Measurements from ENCODE around the gene CDK9. TPM values are rescaled to one million over a fixed set of nuclear protein-coding genes. Genes with fewer than 3 reads are reported as not detected.

The CDK9 gene
- total and polyA plus RNA-seq, 2 of the 4 experiments (the other 2 are of a cell fraction), result 30.3 to 49.9 TPM

GRCh38 chr9:127812011-127812410 lies 26.2 kb downstream of the CDK9 start:
- H3K27ac ChIP-seq (ENCODE audit: insufficient read depth, low read length), result no peak overlapping the region
- ChIA-PET CTCF (no interaction called here), POLR2A (ENCODE audit: unreplicated experiment) (no interaction called here)
- dilution Hi-C loops (cut with HindIII; ENCODE audit: low sequenced_read_pairs, unreplicated experiment) (no loop called here), intact Hi-C loops (cut with micrococcal nuclease) (no loop called here), in situ Hi-C loops (cut with MboI; ENCODE audit: low sequenced_read_pairs) (no loop called here)
- H2BK15ac ChIP-seq (ENCODE audit: low read depth, low read length), result no peak overlapping the region
- no peak overlapping the region for H3K56ac ChIP-seq (ENCODE audit: extremely low read depth, insufficient read depth, low read length)
- peak; percentile 70 for TF ChIP-seq CEBPB (IDR thresholded peaks at IDR 0.05; ENCODE audit: low read depth, low read length)
- no peak for TF ChIP-seq MAFK (IDR thresholded peaks at IDR 0.05; ENCODE audit: low read depth, low read length)
- H4K20me1 ChIP-seq (ENCODE audit: insufficient read depth, low read length), result peaks cover 19% of the 10 kb centered on the region
- no peak overlapping the region for H2AK5ac ChIP-seq (ENCODE audit: low read depth, low read length)
- H3K4me3 ChIP-seq (ENCODE audit: insufficient read depth, low read depth, low read length), result no peak overlapping the region
- no peak overlapping the region for H2BK20ac ChIP-seq (ENCODE audit: low read depth, low read length)
- H4K8ac ChIP-seq (ENCODE audit: low read depth in 2 of 2, low read length in 2 of 2), result no peak overlapping the region
- H3K23ac ChIP-seq (ENCODE audit: low read depth, low read length), result no peak overlapping the region
- ATAC-seq (ENCODE audit: low read depth) (no peak), DNase-seq (no peak)
- H3K18ac ChIP-seq (ENCODE audit: low read depth, low read length), result no peak overlapping the region
- no peaks in the 10 kb centered on the region for H3K27me3 ChIP-seq (ENCODE audit: control insufficient read depth, insufficient read depth, low read length)
- no peak overlapping the region for H2AFZ ChIP-seq (replicated peaks; ENCODE audit: low read length, poor library complexity)
- H4K91ac ChIP-seq (ENCODE audit: insufficient read depth, low read depth, low read length), result no peak overlapping the region
- no peak overlapping the region for H2BK120ac ChIP-seq (ENCODE audit: low read depth, low read length)
- H3K9me3 ChIP-seq (ENCODE audit: control insufficient read depth, insufficient read depth, low read length), result no peaks in the 10 kb centered on the region
- no CpG with 5 or more reads among the region's 6 CpGs for WGBS, 2 experiments (ENCODE audit: extremely low coverage in 2 of 2, insufficient read length in 1 of 2)
- no peak overlapping the region for H3K9ac ChIP-seq (ENCODE audit: low read depth, low read length)
- peaks cover 7% of the 10 kb centered on the region; the same call in 1 of the 2 replicates for H3K4me1 ChIP-seq (ENCODE audit: control insufficient read depth, insufficient read depth, low read length)
- H3K79me1 ChIP-seq (ENCODE audit: low read depth in 1 of 2, low read length in 2 of 2), result peaks cover 20 to 30% of the 10 kb centered on the region in 2 experiments
- BruUV-seq (replicated peaks), result no TSS peak
- H4K5ac ChIP-seq (ENCODE audit: low read depth, low read length), result no peak overlapping the region
- H3K36me3 ChIP-seq (ENCODE audit: control insufficient read depth, insufficient read depth, low read length), result peaks cover 77% of the 10 kb centered on the region
- H3K14ac ChIP-seq (replicated peaks; ENCODE audit: low read depth, low read length), result no peak overlapping the region
- H2BK5ac ChIP-seq (ENCODE audit: low read depth, low read length, poor library complexity, severe bottlenecking), result no peak overlapping the region
- H3K9me1 ChIP-seq (ENCODE audit: insufficient read depth, low read length), result no peaks in the 10 kb centered on the region; the same call in 1 of the 2 replicates
- H3K4ac ChIP-seq (ENCODE audit: low read depth, low read length), result no peak overlapping the region
- H3K4me2 ChIP-seq (ENCODE audit: low read depth, low read length), result no peak overlapping the region
- H2AK9ac ChIP-seq (replicated peaks; ENCODE audit: low read depth, low read length, poor library complexity), result no peak overlapping the region
